NCI-H146 (cell line): ENCODE measurements around the gene MPDZ.

Experiments used
- DNase-seq: peaks from one replicate; lab custom pipeline; 2025; lab: John Stamatoyannopoulos, UW

The MPDZ gene

GRCh38 chr9:13137426-13137825 lies 142.1 kb downstream of the MPDZ start:
- no peak for DNase-seq

GRCh38 chr9:13131991-13132390 lies 147.5 kb downstream of the MPDZ start:
- no peak for DNase-seq

- DNase-seq, result no peak
These were observed 148.1 kb downstream of the MPDZ start for GRCh38 chr9:13131416-13131815.

- DNase-seq, result no peak
These were observed 151.1 kb downstream of the MPDZ start for GRCh38 chr9:13128266-13128860.

GRCh38 chr9:13127131-13127530 lies 152.4 kb downstream of the MPDZ start:
- DNase-seq, result no peak

DNA sequence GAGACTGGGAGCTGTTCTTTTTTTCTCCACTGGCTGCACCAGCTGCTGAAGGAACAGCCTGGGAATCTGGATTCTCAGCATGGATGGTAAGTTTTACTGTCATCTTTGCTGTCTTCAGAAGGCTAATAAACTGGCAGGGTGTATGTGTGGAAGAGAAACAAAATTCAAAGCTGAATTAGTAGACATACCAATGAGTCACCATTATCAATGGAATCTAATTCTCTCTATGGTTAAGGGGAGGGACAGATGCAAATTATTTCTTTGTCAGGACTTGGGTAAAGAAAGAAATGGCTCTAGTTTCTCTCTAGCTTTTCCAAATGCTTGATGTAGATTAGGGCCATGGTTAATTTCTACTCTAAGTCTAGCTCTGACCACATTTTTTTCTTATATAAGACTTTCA lies 154.2 kb downstream of the MPDZ start:
- no peak for DNase-seq

GRCh38 chr9:13122756-13123369 lies 156.6 kb downstream of the MPDZ start:
- no peak for DNase-seq

DNA sequence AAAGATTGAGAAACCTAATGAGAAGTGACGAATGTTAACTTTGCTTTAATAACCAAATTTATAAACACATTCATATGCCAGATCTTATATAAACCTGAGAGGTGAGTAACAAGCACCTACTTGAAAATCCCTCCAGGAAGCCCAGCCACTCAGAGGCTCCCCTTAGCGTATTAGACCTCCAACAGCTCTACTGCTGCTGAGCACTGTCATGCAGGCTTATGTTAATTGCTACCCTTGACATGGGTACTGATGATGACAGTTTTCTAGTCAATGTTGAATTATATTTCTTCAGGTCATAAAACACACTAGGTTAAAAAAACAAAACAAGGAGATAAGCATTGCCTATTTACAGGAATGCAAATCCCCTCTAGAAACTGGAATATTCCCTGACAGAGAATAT lies 161.2 kb downstream of the MPDZ start:
- no peak for DNase-seq

DNA sequence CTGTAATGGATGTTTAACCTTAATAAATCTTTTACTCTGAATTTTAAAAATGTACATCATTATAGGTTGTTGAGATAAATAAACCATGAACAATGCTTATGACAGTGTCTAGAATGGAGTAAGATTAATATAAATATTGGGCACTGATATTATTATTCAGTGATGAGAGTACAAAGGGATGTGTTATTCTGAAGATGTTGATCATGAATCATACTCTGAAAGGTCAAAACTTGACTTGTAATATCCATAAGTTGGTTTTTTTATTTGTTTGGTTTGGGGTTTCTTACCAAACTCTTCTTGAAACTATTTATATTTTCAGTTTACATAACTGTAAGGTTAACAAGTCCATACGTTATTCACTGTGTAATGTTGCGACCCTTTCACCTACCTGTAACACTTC lies 163.2 kb downstream of the MPDZ start:
- no peak for DNase-seq

DNA sequence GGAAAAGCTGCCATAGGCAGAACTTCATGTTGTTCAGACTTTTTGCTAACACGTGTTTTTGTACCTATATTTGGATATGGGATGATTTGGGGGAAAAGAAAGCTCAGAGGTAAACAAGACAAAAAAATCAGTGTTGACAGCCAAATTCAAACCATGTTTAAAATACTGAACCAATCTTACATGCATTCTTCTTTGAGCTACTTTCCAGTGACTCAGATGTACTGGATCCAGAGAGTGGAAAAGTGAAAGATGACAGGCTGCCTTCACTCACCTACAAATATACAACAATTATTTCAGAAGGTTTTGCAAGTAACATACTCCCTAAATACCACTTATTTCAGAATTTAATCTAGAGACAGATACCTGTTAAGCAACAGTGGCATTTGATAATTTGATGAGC lies 165.7 kb downstream of the MPDZ start:
- no peak for DNase-seq

DNA sequence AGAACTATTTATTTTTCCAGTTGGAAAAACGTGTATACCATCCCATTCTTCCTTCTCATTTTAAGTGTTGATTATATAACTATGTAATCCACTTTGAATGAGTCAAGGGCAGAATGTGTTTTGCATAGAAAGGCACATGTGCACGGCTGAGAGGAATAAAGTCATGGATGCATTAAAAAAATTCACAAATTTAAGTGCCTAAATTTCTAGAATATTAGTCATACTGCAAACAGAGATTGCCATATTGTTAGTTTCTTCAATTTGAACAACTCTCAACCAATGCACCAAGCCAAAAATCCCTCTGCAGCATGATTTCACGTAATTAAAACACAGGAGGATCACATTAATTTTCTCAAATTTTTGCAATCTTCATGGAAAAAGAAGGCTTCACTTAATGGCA lies 166.3 kb downstream of the MPDZ start:
- DNase-seq, result no peak

GRCh38 chr9:13111778-13112177 lies 167.7 kb downstream of the MPDZ start:
- DNase-seq, result no peak

GRCh38 chr9:13110766-13111417 lies 168.6 kb downstream of the MPDZ start:
- no peak for DNase-seq

DNA sequence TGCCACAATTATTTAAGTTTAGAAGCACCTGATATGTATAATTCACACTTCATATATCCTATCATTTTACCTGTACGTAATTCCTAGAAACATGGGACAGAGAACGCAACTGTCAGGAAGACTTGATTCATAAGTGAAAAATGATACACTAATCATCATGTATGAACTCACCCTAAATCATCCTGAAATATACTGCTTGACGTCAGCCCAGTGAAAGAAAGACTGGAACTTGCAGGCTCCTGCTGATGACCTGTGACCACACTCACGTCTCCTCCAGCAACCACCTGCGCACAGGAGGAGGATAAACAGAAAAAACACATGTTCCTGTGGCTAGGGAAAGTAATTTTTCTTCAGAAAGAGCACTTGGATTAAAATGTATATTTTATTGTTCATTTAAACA lies 169.7 kb downstream of the MPDZ start:
- peak; percentile 13 for DNase-seq

GRCh38 chr9:13107008-13107407 lies 172.5 kb downstream of the MPDZ start:
- DNase-seq, result no peak

- DNase-seq, result no peak
These were observed 178.4 kb downstream of the MPDZ start for GRCh38 chr9:13100914-13101572.

- DNase-seq, result no peak
These were observed 184.4 kb downstream of the MPDZ start for GRCh38 chr9:13095056-13095455.

- no peak for DNase-seq
These were observed 188.9 kb downstream of the MPDZ start for GRCh38 chr9:13090628-13091027.

GRCh38 chr9:13089666-13090065 lies 189.8 kb downstream of the MPDZ start:
- DNase-seq, result no peak

- peak; percentile 83 for DNase-seq
These were observed 190.6 kb downstream of the MPDZ start for GRCh38 chr9:13088720-13089427.

GRCh38 chr9:13083963-13084528 lies 195.4 kb downstream of the MPDZ start:
- peak; percentile 80 for DNase-seq

GRCh38 chr9:13083366-13083765 lies 196.1 kb downstream of the MPDZ start:
- DNase-seq, result no peak
